GM18909 (cell line): ENCODE measurements around the gene HNRNPR.
"Not testable (repeated sequence)": the region's sequence is repeated elsewhere in the genome, so short reads cannot be mapped to it uniquely, and the experiment has no call there.

Source experiments
- ATAC-seq: cut with Tn5 transposase; IDR thresholded peaks from one replicate; pipeline ENCODE4 v1.9.1; 2021; ENCODE audit warnings: mild to moderate bottlenecking; ENCODE audit not compliant: unreplicated experiment, poor library complexity

Gene HNRNPR

DNA sequence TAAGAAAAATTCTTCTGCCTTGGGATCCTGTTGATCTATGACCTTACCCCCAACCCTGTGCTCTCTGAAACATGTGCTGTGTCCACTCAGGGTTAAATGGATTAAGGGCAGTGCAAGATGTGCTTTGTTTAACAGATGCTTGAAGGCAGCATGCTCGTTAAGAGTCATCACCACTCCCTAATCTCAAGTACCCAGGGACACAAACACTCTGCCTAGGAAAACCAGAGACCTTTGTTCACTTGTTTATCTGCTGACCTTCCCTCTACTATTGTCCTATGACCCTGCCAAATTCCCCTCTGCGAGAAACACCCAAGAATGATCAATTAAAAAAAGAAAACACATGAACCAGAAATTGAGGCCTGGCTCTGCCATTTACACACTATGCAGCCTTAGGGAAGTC is 86.0 kb downstream of the HNRNPR start:
- ATAC-seq, result not testable (repeated sequence)

DNA sequence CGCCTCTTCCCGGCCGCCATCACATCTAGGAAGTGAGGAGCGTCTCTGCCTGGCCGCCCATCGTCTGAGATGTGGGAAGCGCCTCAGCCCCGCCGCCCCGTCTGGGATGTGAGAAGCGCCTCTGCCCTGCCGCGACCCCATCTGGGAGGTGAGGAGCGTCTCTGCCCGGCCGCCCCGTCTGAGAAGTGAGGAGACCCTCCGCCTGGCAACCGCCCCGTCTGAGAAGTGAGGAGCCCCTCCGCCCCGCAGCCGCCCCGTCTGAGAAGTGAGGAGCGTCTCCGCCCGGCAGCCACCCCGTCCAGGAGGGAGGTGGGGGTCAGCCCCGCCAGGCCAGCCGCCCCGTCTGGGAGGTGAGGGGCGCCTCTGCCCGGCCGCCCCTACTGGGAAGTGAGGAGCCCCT is 86.7 kb downstream of the HNRNPR start:
- not testable (repeated sequence) for ATAC-seq
